ENCODE data around the gene ZNF777.
"Not testable (repeated sequence)": the region's sequence is repeated elsewhere in the genome, so short reads cannot be mapped to it uniquely, and the experiment has no call there.

GRCh38 chr7:149413083-149413482, 47.8 kb downstream of the ZNF777 start:
- TF ChIP-seq CTCF (conservative IDR thresholded peaks at IDR 0.05; ENCODE audit: low read length); EZH2phosphoT487 (IDR thresholded peaks at IDR 0.05; ENCODE audit: borderline replicate concordance): not testable (repeated sequence)
